Measurements from ENCODE around the gene TRPC4AP.
"Not testable (repeated sequence)": the region's sequence is repeated elsewhere in the genome, so short reads cannot be mapped to it uniquely, and the experiment has no call there.

The TRPC4AP gene

GRCh38 chr20:35052616-35053015 lies 40.0 kb downstream of the TRPC4AP start:
- DNase-seq, result not testable (repeated sequence)

GRCh38 chr20:35049776-35050352 lies 42.7 kb downstream of the TRPC4AP start:
- no peak for DNase-seq

- DNase-seq, result no peak
Observed at GRCh38 chr20:35048739-35049138, 43.9 kb downstream of the TRPC4AP start.

GRCh38 chr20:35042268-35042667 lies 50.3 kb downstream of the TRPC4AP start:
- DNase-seq, result no peak

- no peak for DNase-seq
Observed at GRCh38 chr20:35040646-35041045, 52.0 kb downstream of the TRPC4AP start.

GRCh38 chr20:35039846-35040489 lies 52.6 kb downstream of the TRPC4AP start:
- no peak for DNase-seq

GRCh38 chr20:35039146-35039545 lies 53.5 kb downstream of the TRPC4AP start:
- DNase-seq, result no peak

GRCh38 chr20:35034145-35034544 lies 58.5 kb downstream of the TRPC4AP start:
- DNase-seq, result no peak

GRCh38 chr20:35030136-35030535 lies 62.5 kb downstream of the TRPC4AP start:
- DNase-seq, result no peak

- DNase-seq, result no peak
Observed at GRCh38 chr20:35027301-35027700, 65.3 kb downstream of the TRPC4AP start.

- DNase-seq, result no peak
Observed at GRCh38 chr20:35025116-35025515, 67.5 kb downstream of the TRPC4AP start.

GRCh38 chr20:35023624-35024023 lies 69.0 kb downstream of the TRPC4AP start:
- no peak for DNase-seq

GRCh38 chr20:35021831-35022230 lies 70.8 kb downstream of the TRPC4AP start:
- no peak for DNase-seq

GRCh38 chr20:35021063-35021462 lies 71.5 kb downstream of the TRPC4AP start:
- DNase-seq, result no peak

- no peak for DNase-seq
Observed at GRCh38 chr20:35020108-35020928, 72.3 kb downstream of the TRPC4AP start.

- DNase-seq, result no peak
Observed at GRCh38 chr20:35018590-35019371, 73.8 kb downstream of the TRPC4AP start.

- DNase-seq, result no peak
Observed at GRCh38 chr20:35017099-35017835, 75.3 kb downstream of the TRPC4AP start.

- DNase-seq, result no peak
Observed at GRCh38 chr20:35015863-35016193, 76.8 kb downstream of the TRPC4AP start.

GRCh38 chr20:35014537-35014936 lies 78.1 kb downstream of the TRPC4AP start:
- no peak for DNase-seq

GRCh38 chr20:35013421-35014411 lies 78.9 kb downstream of the TRPC4AP start:
- DNase-seq, result no peak
